HepG2 (cell line): ENCODE measurements around the gene SLA2.

Experiments used
- ARID2 ChIP-seq: sonication (generic); formaldehyde crosslinking; IDR thresholded peaks from 2 replicates; pipeline ENCODE4 v1.8.1; 2022; ENCODE audit warnings: mild to moderate bottlenecking, missing genetic modification reagents, borderline replicate concordance
- CHD4 ChIP-seq: fragments of 200-600 bp; sonication (generic); IDR thresholded peaks from 2 replicates; pipeline ENCODE4 v1.7.0; 2017; ENCODE audit warnings: mild to moderate bottlenecking, low read length, borderline replicate concordance
- GATAD1 ChIP-seq: IDR thresholded peaks from 2 replicates; pipeline ENCODE4 v1.6.1; 2016; ENCODE audit warnings: missing genetic modification reagents, missing compliant biosample characterization
- KDM6A ChIP-seq: IDR thresholded peaks from 2 replicates; pipeline ENCODE4 v1.6.1; 2016; ENCODE audit warnings: low read depth
- LCORL ChIP-seq, 2 experiments: fragments of 450-650 bp in 1 of 2; sonication (generic) in 1 of 2; formaldehyde crosslinking in 1 of 2; IDR thresholded peaks; 2 replicates each; pipeline versions ENCODE4 v1.5.0 to v1.6.1; 2017 to 2020; ENCODE audit warnings: antibody characterized with exemption in 1 of 2, missing genetic modification reagents in 1 of 2
- POLR2A ChIP-seq, 2 experiments: IDR thresholded peaks; 2 replicates each; pipeline ENCODE4 v1.6.1; 2011; ENCODE audit warnings: low read depth in 2 of 2, low read length in 2 of 2, mild to moderate bottlenecking in 1 of 2, moderate library complexity in 1 of 2; ENCODE audit not compliant: insufficient read depth in 1 of 2
- SKI ChIP-seq: fragments of 450-650 bp; IDR thresholded peaks from one replicate; pipeline ENCODE4 v1.6.1; 2018; ENCODE audit warnings: mild to moderate bottlenecking; ENCODE audit not compliant: partially characterized antibody
- SOX6 ChIP-seq, 2 experiments: fragments of 450-650 bp in 1 of 2; sonication (generic) in 1 of 2; formaldehyde crosslinking in 1 of 2; IDR thresholded peaks; 2 replicates each; pipeline versions ENCODE4 v1.4.0 to v1.6.1; 2017 to 2020; ENCODE audit warnings: antibody characterized with exemption in 1 of 2, mild to moderate bottlenecking in 1 of 2, missing genetic modification reagents in 1 of 2
- ZFP36 ChIP-seq: fragments of 150-350 bp; IDR thresholded peaks from 2 replicates; pipeline ENCODE4 v1.6.1; 2018; ENCODE audit warnings: borderline replicate concordance, low read length, low read depth; ENCODE audit not compliant: partially characterized antibody
- ZNF383 ChIP-seq: sonication (generic); formaldehyde crosslinking; IDR thresholded peaks from 2 replicates; pipeline ENCODE4 v1.4.0; 2020; ENCODE audit warnings: missing genetic modification reagents, mild to moderate bottlenecking, borderline replicate concordance
- TF ChIP-seq, protein P1 (sequence below): sonication (generic); formaldehyde crosslinking; IDR thresholded peaks from 2 replicates; pipeline ENCODE4 v1.5.0; 2020; ENCODE audit warnings: mild to moderate bottlenecking, missing genetic modification reagents, moderate library complexity
- TF ChIP-seq, protein P2 (sequence below): sonication (generic); formaldehyde crosslinking; IDR thresholded peaks from 2 replicates; pipeline ENCODE4 v1.4.0; 2020; ENCODE audit warnings: mild to moderate bottlenecking, low read depth, missing genetic modification reagents

- no peak for TF ChIP-seq POLR2A (IDR thresholded peaks at IDR 0.05; ENCODE audit: insufficient read depth in 1 of 2, low read depth in 2 of 2, low read length in 2 of 2)
- TF ChIP-seq CHD4 = no peak
- TF ChIP-seq ARID2 (CRISPR knock-in tag) = no peak
- TF ChIP-seq, protein P1, sequence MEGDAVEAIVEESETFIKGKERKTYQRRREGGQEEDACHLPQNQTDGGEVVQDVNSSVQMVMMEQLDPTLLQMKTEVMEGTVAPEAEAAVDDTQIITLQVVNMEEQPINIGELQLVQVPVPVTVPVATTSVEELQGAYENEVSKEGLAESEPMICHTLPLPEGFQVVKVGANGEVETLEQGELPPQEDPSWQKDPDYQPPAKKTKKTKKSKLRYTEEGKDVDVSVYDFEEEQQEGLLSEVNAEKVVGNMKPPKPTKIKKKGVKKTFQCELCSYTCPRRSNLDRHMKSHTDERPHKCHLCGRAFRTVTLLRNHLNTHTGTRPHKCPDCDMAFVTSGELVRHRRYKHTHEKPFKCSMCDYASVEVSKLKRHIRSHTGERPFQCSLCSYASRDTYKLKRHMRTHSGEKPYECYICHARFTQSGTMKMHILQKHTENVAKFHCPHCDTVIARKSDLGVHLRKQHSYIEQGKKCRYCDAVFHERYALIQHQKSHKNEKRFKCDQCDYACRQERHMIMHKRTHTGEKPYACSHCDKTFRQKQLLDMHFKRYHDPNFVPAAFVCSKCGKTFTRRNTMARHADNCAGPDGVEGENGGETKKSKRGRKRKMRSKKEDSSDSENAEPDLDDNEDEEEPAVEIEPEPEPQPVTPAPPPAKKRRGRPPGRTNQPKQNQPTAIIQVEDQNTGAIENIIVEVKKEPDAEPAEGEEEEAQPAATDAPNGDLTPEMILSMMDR (CRISPR knock-in tag) = no peak
- TF ChIP-seq LCORL (IDR thresholded peaks at IDR 0.05) = no peak
- no peak for TF ChIP-seq LCORL (CRISPR knock-in tag; IDR thresholded peaks at IDR 0.05)
- no peak for TF ChIP-seq ZNF383
- no peak for TF ChIP-seq SKI
- TF ChIP-seq ZFP36 = no peak
- TF ChIP-seq, protein P2, sequence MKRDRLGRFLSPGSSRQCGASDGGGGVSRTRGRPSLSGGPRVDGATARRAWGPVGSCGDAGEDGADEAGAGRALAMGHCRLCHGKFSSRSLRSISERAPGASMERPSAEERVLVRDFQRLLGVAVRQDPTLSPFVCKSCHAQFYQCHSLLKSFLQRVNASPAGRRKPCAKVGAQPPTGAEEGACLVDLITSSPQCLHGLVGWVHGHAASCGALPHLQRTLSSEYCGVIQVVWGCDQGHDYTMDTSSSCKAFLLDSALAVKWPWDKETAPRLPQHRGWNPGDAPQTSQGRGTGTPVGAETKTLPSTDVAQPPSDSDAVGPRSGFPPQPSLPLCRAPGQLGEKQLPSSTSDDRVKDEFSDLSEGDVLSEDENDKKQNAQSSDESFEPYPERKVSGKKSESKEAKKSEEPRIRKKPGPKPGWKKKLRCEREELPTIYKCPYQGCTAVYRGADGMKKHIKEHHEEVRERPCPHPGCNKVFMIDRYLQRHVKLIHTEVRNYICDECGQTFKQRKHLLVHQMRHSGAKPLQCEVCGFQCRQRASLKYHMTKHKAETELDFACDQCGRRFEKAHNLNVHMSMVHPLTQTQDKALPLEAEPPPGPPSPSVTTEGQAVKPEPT (CRISPR knock-in tag) = no peak
- no peak for TF ChIP-seq KDM6A (CRISPR knock-in tag)
- no peak for TF ChIP-seq GATAD1
- TF ChIP-seq SOX6 (IDR thresholded peaks at IDR 0.05) = no peak
- no peak for TF ChIP-seq SOX6 (CRISPR knock-in tag; IDR thresholded peaks at IDR 0.05)
Observed at GRCh38 chr20:36601540-36601939, 44.5 kb downstream of the SLA2 start.
